HG02973 (cell line): ENCODE results near the gene DEFB126.
"Not testable (repeated sequence)": the region's sequence is repeated elsewhere in the genome, so short reads cannot be mapped to it uniquely, and the experiment has no call there.

Experiments used
- ATAC-seq: cut with Tn5 transposase; IDR thresholded peaks from one replicate; pipeline ENCODE4 v1.9.1; 2021; ENCODE audit warnings: moderate library complexity; ENCODE audit not compliant: unreplicated experiment

The DEFB126 gene

GRCh38 chr20:142290-142689 is at the start of gene DEFB126:
Gene DEFB126, plus strand, starts transcription at chr20:142590. Its CDS starts 39 bp downstream, at chr20:142629.
- no peak for ATAC-seq

DNA sequence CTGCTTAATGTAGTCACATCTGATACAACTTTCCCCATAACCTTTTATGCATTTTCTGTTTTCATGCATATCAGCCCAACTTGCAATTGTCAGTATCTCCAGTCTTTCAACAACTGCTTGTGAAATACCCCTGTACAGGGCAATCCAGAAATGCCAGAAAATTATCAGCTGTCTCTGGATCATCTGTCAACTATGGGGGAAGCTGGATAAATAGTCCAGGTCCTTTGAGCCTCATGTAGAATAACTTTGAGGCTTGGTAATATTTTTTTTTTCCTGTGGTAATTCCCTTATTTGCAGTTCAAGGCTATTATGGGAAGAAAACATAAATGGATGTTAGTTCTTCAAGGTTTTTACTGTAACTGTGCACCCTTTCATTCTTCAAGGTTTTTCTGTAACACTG is 48.7 kb upstream of the DEFB126 start:
- ATAC-seq: no peak

DNA sequence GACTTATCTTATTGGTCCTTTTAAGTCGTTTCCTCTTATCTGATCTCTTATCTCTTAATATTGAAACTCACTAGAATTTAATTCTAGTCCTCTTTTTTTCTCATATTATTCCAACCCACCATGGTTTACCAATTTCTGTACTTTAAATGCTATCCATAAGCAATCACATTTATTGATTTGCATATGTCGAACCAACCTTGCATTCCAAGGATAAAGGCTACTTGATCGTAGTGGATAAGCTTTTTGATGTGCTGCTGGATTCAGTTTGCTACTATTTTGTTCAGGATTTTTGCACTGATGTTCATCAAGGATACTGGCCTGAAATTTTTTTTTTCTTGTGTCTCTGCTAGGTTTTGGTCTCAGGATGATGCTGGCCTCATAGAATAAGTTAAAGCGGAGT is 47.2 kb upstream of the DEFB126 start:
- no peak for ATAC-seq

GRCh38 chr20:97691-98090 is 44.7 kb upstream of the DEFB126 start:
- not testable (repeated sequence) for ATAC-seq

DNA sequence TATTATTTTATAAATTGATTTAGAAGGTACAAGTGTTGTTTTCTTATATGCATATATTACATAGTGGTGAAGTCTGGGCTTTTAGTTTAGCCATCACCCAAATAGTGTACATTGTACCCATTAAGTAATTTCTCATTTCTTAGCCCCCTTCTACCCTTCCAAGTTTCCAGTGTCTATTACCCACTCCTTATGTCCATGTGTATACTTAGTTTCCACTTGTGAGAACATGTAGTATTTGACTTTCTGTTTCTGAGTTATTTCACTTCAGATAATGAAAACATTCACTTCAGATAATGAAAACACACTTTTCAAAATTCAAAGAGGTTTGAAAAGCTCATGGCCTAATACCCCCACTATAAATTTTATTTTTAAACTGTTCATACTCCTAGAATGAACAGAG is 40.4 kb upstream of the DEFB126 start:
- no peak for ATAC-seq

DNA sequence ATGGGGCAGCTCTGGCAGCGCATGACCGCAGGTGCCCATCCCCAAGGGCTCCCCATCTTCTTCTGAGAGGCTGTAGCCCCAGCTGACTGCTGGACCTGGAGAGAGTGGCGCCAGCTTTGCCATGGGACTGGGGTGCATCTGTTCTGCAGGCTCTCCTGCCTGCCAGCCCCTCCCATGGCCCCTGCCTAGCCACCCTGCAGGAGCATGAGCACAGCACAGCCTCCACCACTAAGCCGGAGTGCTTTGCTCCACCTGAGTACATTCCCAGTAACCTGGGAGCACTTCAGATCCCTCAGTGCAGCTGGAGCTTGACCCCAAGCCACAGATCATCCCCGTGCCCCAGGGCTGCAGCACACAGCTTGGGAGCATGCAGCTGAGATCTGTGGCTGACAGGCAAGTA is 38.9 kb upstream of the DEFB126 start:
- ATAC-seq: no peak

GRCh38 chr20:112396-112795 is 30.0 kb upstream of the DEFB126 start:
- ATAC-seq: no peak

DNA sequence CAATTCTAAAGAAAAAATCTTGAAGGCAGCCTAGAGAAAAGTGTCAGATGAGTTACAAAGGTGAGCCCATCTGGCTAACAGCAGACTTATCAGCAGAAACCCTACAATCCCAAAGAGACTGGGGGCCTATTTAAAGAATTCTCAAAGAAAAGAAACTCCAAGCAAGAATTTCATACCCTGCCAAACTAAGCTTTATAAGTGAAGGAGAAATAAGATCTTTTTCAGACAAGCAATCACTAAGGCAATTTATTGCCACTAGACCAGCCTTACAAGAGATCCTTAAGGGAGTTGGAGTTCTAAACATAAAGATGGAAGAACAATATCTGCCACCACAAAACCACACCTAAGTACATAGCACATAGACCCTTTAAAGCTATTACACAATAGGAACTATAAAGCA is 24.9 kb upstream of the DEFB126 start:
- ATAC-seq: no peak

GRCh38 chr20:129786-130323 is 12.5 kb upstream of the DEFB126 start:
- not testable (repeated sequence) for ATAC-seq

DNA sequence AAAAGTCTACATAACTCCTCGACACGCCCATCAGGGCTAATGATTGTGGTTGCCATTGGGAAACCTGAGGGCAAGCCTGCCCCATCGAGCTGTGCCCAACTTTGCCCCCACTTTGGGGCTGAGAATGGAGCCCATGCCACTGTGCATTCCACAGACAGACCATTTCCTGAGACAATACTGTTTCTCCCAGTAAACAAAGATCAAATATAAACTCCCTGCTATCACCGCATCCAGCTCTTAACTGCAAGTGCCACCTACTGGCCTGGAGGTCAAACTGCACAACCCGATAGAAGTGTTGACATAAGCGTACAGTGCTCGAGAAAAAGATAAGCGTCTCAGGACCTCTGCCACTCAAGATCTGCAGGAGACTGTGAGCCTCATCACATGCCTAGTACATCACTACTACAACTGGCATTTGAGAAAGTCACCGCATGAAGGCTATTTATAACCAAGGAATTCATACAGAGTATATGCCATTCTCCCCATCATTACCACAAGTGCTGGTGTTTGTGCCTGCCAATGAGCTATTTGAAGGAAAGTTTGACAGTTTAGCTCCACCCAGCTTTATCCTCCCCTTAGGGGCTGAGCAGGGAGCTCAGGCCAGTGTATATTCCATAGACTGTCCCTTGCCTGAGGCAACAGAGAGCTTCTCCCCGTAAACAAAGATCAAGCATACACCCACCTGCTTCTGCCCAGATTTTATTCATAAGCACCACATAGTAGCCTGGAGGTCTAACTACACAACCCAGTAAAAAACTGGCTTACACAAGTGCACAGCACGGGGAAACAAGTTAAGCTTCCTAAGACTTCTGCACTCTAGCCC is 4.5 kb upstream of the DEFB126 start:
- no peak for ATAC-seq

- no peak for ATAC-seq
Observed at GRCh38 chr20:145877-146276, 3.5 kb downstream of the DEFB126 start.

DNA sequence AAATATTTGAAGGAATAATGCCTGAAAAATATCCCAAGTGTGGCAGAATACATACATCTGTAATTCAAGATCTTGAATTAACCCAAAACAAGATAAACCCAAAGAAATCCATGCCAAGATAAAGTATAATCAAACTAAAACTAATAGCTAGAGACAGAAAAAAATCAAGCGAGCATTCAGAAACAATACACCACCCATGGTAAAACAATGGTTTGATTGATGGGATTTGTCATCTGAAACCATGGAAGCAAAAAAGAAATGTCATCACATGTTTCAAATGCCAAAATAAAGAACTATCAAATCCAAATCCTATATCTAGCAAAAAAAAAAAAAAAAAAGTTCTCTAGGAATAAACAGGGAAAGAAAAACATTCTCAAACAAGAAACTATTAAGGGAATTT is 9.7 kb downstream of the DEFB126 start:
- ATAC-seq: no peak

GRCh38 chr20:157154-157553 is 14.8 kb downstream of the DEFB126 start, which contains the start of gene DEFB127:
Gene DEFB127, plus strand, starts transcription at chr20:157454. Its CDS starts 91 bp downstream, at chr20:157545.
- no peak for ATAC-seq

DNA sequence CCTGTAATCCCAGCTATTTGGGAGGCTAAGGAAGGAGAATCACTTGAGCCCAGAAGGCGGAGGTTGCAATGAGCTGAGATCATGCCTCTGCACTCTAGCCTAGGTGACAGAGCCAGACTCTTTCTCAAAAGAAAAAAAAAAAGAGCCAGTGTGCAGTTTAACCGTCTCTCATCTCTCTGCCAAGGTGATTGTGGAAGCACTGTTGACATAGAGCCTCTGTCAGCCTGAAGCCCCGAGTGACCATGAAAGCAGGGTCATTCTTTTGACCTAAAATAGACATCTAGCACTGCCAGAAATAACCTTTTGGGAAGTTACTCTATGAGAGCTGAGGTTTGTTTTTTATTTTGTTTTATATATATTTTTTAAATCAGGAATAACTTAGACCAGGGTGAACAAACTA is 22.2 kb downstream of the DEFB126 start:
- ATAC-seq: no peak

DNA sequence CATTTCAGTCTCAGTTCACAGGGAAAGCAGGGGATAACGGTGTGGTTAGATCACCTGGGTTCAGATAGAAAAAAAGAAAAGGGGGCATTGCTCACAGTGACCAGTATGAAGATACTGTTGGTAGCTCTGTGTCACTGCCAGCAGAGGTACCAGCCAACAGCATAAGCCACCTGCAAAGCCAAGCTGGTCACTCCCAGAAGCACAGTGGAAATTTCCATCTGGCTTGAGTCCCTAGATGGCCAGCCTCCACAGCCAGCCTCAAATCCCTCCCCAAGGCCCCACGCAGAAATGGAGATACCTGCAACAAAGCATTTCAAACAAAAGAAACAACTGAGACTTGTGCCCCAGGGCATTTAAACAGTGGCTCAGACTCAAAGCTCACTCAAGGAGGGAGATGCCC is 26.5 kb downstream of the DEFB126 start:
- ATAC-seq: no peak

GRCh38 chr20:184288-184687 is 41.9 kb downstream of the DEFB126 start:
- ATAC-seq: no peak

- ATAC-seq: no peak
Observed at GRCh38 chr20:187733-188132, 45.3 kb downstream of the DEFB126 start.

GRCh38 chr20:189611-190010 is 47.2 kb downstream of the DEFB126 start, which contains the start of gene DEFB128:
Gene DEFB128, minus strand, starts transcription at chr20:189711. Its CDS starts 88 bp downstream, at chr20:189623.
- no peak for ATAC-seq
